HL-60 (cell line): ENCODE results near the gene NR0B1.

Experiments used
- DNase-seq, 2 experiments: peaks; one replicate each; pipeline ENCODE4 v3.0.0-alpha.2; 2010 to 2020; ENCODE audit warnings: low read depth in 1 of 2, low spot score in 1 of 2
- H3K27ac ChIP-seq: fragments of 250-450 bp; sonication (Bioruptor Pico); replicated peaks from 2 replicates; pipeline ENCODE4 v1.5.1; 2020; ENCODE audit warnings: mild to moderate bottlenecking, moderate library complexity
- H3K27me3 ChIP-seq: fragments of 250-450 bp; sonication (Bioruptor Pico); 2 replicates; pipeline ENCODE4 v1.5.1; 2021; ENCODE audit warnings: mild to moderate bottlenecking, moderate library complexity; ENCODE audit not compliant: insufficient read depth, poor library complexity, severe bottlenecking
- H3K4me3 ChIP-seq: replicated peaks from 2 replicates; pipeline ENCODE4 v1.5.1; 2011; ENCODE audit warnings: mild to moderate bottlenecking, control low read depth, low read length; ENCODE audit not compliant: insufficient read depth
- GABPA ChIP-seq: IDR thresholded peaks from 2 replicates; pipeline ENCODE4 v1.6.1; 2012; ENCODE audit warnings: low read depth
- POLR2AphosphoS5 ChIP-seq: IDR thresholded peaks from 2 replicates; pipeline ENCODE4 v1.6.1; 2012; ENCODE audit warnings: low read depth
- SPI1 ChIP-seq: IDR thresholded peaks from 2 replicates; pipeline ENCODE4 v1.6.1; 2012; ENCODE audit warnings: low read depth, mild to moderate bottlenecking, borderline replicate concordance
- TF ChIP-seq, protein P1 (sequence below): IDR thresholded peaks from one replicate; pipeline ENCODE4 v1.5.1; 2011; ENCODE audit warnings: low read length, control low read depth, inconsistent platforms; ENCODE audit not compliant: insufficient read depth
- TF ChIP-seq, protein P2 (sequence below): IDR thresholded peaks from 2 replicates; pipeline ENCODE4 v1.6.1; 2012; ENCODE audit warnings: low read depth; ENCODE audit not compliant: insufficient replicate concordance

The NR0B1 gene

DNA sequence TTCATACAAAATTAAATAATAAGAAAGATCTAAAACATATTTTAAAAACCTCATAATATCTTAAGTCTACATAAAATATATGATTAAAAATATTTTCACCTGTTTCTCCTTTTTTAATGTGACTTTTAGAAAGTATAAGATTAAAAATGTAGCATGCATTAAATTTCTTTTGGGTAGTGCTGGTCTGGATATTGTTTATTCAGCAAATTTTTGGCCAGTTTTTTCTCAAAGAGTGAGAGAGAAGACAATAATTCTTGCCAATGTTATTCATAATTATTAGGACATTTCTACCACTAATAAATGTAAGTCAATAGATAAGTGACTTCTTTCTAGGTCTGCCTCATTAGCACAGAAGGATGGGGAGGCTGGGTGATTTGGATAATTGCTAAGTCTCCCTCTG lies 48.2 kb downstream of the NR0B1 start:
- TF ChIP-seq GABPA (no peak), POLR2AphosphoS5 (no peak), SPI1 (no peak)
- TF ChIP-seq, protein P1, sequence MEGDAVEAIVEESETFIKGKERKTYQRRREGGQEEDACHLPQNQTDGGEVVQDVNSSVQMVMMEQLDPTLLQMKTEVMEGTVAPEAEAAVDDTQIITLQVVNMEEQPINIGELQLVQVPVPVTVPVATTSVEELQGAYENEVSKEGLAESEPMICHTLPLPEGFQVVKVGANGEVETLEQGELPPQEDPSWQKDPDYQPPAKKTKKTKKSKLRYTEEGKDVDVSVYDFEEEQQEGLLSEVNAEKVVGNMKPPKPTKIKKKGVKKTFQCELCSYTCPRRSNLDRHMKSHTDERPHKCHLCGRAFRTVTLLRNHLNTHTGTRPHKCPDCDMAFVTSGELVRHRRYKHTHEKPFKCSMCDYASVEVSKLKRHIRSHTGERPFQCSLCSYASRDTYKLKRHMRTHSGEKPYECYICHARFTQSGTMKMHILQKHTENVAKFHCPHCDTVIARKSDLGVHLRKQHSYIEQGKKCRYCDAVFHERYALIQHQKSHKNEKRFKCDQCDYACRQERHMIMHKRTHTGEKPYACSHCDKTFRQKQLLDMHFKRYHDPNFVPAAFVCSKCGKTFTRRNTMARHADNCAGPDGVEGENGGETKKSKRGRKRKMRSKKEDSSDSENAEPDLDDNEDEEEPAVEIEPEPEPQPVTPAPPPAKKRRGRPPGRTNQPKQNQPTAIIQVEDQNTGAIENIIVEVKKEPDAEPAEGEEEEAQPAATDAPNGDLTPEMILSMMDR: no peak
- TF ChIP-seq, protein P2, sequence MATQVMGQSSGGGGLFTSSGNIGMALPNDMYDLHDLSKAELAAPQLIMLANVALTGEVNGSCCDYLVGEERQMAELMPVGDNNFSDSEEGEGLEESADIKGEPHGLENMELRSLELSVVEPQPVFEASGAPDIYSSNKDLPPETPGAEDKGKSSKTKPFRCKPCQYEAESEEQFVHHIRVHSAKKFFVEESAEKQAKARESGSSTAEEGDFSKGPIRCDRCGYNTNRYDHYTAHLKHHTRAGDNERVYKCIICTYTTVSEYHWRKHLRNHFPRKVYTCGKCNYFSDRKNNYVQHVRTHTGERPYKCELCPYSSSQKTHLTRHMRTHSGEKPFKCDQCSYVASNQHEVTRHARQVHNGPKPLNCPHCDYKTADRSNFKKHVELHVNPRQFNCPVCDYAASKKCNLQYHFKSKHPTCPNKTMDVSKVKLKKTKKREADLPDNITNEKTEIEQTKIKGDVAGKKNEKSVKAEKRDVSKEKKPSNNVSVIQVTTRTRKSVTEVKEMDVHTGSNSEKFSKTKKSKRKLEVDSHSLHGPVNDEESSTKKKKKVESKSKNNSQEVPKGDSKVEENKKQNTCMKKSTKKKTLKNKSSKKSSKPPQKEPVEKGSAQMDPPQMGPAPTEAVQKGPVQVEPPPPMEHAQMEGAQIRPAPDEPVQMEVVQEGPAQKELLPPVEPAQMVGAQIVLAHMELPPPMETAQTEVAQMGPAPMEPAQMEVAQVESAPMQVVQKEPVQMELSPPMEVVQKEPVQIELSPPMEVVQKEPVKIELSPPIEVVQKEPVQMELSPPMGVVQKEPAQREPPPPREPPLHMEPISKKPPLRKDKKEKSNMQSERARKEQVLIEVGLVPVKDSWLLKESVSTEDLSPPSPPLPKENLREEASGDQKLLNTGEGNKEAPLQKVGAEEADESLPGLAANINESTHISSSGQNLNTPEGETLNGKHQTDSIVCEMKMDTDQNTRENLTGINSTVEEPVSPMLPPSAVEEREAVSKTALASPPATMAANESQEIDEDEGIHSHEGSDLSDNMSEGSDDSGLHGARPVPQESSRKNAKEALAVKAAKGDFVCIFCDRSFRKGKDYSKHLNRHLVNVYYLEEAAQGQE: no peak
- Histone ChIP-seq H3K4me3 (no peak overlapping the region), H3K27ac (no peak overlapping the region), H3K27me3 (no peaks in the 10 kb centered on the region)
- DNase-seq: no peak

DNA sequence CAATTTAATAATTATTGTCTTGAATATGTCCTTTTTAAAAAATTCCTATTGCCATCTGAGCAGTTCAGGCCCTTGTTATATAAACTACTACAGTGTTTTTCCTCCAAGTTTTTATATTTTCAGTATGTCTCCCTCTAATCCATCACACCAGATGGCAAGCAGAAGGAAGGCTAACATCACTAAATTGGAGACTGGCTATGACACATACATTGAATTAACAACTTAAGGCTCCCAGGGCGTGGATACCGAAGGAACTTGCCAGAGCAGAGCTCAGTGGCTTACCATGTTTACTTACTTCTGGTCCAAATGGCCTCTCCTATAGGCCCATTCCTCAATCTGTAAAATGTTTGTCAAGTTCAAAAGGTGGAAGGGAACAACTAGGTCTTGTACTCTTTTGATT lies 49.3 kb downstream of the NR0B1 start:
- Histone ChIP-seq H3K4me3 (no peak overlapping the region), H3K27me3 (no peaks in the 10 kb centered on the region), H3K27ac (no peak overlapping the region)
- TF ChIP-seq, protein P1: no peak
- TF ChIP-seq GABPA (no peak), SPI1 (no peak), POLR2AphosphoS5 (no peak)
- TF ChIP-seq, protein P2: no peak
- no peak for DNase-seq
